ENCODE measurements around the gene COMMD6. TPM values are rescaled to one million over a fixed set of nuclear protein-coding genes. Genes with fewer than 3 reads are reported as not detected.

Gene COMMD6
- total and polyA plus RNA-seq, 2 donors (not counting 3 experiments of a cell fraction or from before 2014, with no cell fraction given), result 71.7 to 122 TPM

DNA sequence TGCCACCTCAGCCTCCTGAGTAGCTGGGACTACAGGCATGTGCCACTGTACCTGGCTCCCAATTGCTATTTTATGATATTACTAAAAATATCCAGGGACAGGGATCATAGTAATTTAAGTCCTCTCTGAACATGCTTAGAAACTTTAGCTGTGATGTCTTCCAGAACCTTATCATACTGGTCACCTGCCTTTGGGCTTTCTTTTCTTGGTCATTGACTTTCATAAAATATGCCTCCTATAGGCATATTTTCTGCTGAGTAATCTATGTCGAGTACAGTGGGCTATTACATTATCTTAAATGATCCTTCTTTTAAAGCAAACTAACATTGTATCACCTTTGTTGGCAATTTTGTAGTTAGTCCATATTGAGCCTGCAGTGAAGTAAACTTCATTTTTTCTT lies 18.2 kb upstream of the COMMD6 start:
- TF ChIP-seq JUN (IDR thresholded peaks at IDR 0.05; ENCODE audit: borderline replicate concordance, insufficient read depth, insufficient read length, low read depth) (no peak), POLR2AphosphoS5 (IDR thresholded peaks at IDR 0.05; ENCODE audit: insufficient read depth, low read depth, low read length) (no peak), GATA2 (IDR thresholded peaks at IDR 0.05; ENCODE audit: insufficient read depth, insufficient read length, low read depth, low read length) (no peak)
- TF ChIP-seq, protein P1, sequence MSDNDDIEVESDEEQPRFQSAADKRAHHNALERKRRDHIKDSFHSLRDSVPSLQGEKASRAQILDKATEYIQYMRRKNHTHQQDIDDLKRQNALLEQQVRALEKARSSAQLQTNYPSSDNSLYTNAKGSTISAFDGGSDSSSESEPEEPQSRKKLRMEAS (IDR thresholded peaks at IDR 0.05; ENCODE audit: insufficient read depth, insufficient read length), result no peak
- H3K27ac ChIP-seq (ENCODE audit: insufficient read depth, low read depth, low read length), result no peak overlapping the region
- no peak overlapping the region for H3K4me2 ChIP-seq (ENCODE audit: insufficient read depth, low read length)
- H3K9me3 ChIP-seq (replicated peaks; ENCODE audit: control insufficient read depth, insufficient read depth, low read length), result no peaks in the 10 kb centered on the region
- FAIRE-seq, result no peak
- no peak overlapping the region for H3K9ac ChIP-seq (replicated peaks; ENCODE audit: extremely low read depth, insufficient read depth, low read length)
- H3K79me2 ChIP-seq (ENCODE audit: control insufficient read depth, insufficient read depth, low read length), result peaks cover 19% of the 10 kb centered on the region
- no peaks in the 10 kb centered on the region for H3K27me3 ChIP-seq (ENCODE audit: control insufficient read depth in 2 of 2, insufficient read depth in 2 of 2, low read length in 2 of 2)
- POLR2A ChIA-PET, result no interaction called here
- intact Hi-C loops (cut with micrococcal nuclease) (no loop called here), dilution Hi-C loops (cut with MboI; ENCODE audit: extremely low pct_ligation_motif_present, low sequenced_read_pairs) (no loop called here)
- DNase-seq (ENCODE audit: low read depth, low spot score), result no peak
- no peak overlapping the region for H3K4me3 ChIP-seq (replicated peaks in 1 of 3; ENCODE audit: insufficient read depth in 1 of 3, low read depth in 1 of 3, low read length in 3 of 3)
- no peak overlapping the region for H2AFZ ChIP-seq (ENCODE audit: low read depth, low read length)
- H3K36me3 ChIP-seq (ENCODE audit: control insufficient read depth in 2 of 2, extremely low read depth in 1 of 2, insufficient read depth in 2 of 2, low read length in 2 of 2), result peaks cover 0 to 5% of the 10 kb centered on the region in 2 experiments
- CTCF ChIA-PET, result no interaction called here
- no peaks in the 10 kb centered on the region for H3K4me1 ChIP-seq (ENCODE audit: control insufficient read depth, extremely low read depth, insufficient read depth, low read length)
- no peaks in the 10 kb centered on the region for H4K20me1 ChIP-seq (replicated peaks; ENCODE audit: control insufficient read depth, extremely low read depth, insufficient read depth, low read length)
- peaks cover 2% of the 10 kb centered on the region for H3K9me1 ChIP-seq (replicated peaks; ENCODE audit: control insufficient read depth, extremely low read depth, insufficient read depth, low read length)
- BruUV-seq (replicated peaks), result no TSS peak

- Histone ChIP-seq H3K4me2 (ENCODE audit: insufficient read depth, low read length) (no peak overlapping the region), H3K27ac (ENCODE audit: insufficient read depth, low read depth, low read length) (no peak overlapping the region), H3K9me1 (replicated peaks; ENCODE audit: control insufficient read depth, extremely low read depth, insufficient read depth, low read length) (peaks cover 2% of the 10 kb centered on the region), H3K79me2 (ENCODE audit: control insufficient read depth, insufficient read depth, low read length) (peaks cover 27% of the 10 kb centered on the region), H4K20me1 (replicated peaks; ENCODE audit: control insufficient read depth, extremely low read depth, insufficient read depth, low read length) (no peaks in the 10 kb centered on the region), H3K27me3 (ENCODE audit: control insufficient read depth in 2 of 2, insufficient read depth in 2 of 2, low read length in 2 of 2) (no peaks in the 10 kb centered on the region), H3K4me3 (replicated peaks in 1 of 3; ENCODE audit: insufficient read depth in 1 of 3, low read depth in 1 of 3, low read length in 3 of 3) (no peak overlapping the region), H3K9ac (replicated peaks; ENCODE audit: extremely low read depth, insufficient read depth, low read length) (no peak overlapping the region), H3K4me1 (ENCODE audit: control insufficient read depth, extremely low read depth, insufficient read depth, low read length) (peaks cover 6% of the 10 kb centered on the region), H3K9me3 (replicated peaks; ENCODE audit: control insufficient read depth, insufficient read depth, low read length) (no peaks in the 10 kb centered on the region), H2AFZ (ENCODE audit: low read depth, low read length) (no peak overlapping the region), H3K36me3 (ENCODE audit: control insufficient read depth in 2 of 2, extremely low read depth in 1 of 2, insufficient read depth in 2 of 2, low read length in 2 of 2) (no peaks in the 10 kb centered on the region)
- ChIA-PET CTCF (no interaction called here), POLR2A (no interaction called here)
- FAIRE-seq (no peak), DNase-seq (ENCODE audit: low read depth, low spot score) (no peak)
- TF ChIP-seq FOS (IDR thresholded peaks at IDR 0.05; ENCODE audit: borderline replicate concordance, insufficient read depth, low read length) (no peak), MYC (IDR thresholded peaks at IDR 0.05; ENCODE audit: low read depth, low read length) (no peak), JUN (IDR thresholded peaks at IDR 0.05; ENCODE audit: borderline replicate concordance, insufficient read depth, insufficient read length, low read depth) (no peak), POLR2AphosphoS5 (IDR thresholded peaks at IDR 0.05; ENCODE audit: insufficient read depth, low read depth, low read length) (no peak), CTCF (IDR thresholded peaks at IDR 0.05; ENCODE audit: extremely low read depth in 1 of 2, insufficient read depth in 1 of 2, low read depth in 1 of 2, low read length in 2 of 2) (no peak), EZH2 (IDR thresholded peaks at IDR 0.05; ENCODE audit: borderline replicate concordance, low read depth, low read length, severe bottlenecking) (no peak), POLR2A (IDR thresholded peaks at IDR 0.05; ENCODE audit: low read depth, low read length) (no peak), GATA2 (IDR thresholded peaks at IDR 0.05; ENCODE audit: insufficient read depth, insufficient read length, low read depth, low read length) (no peak)
- TF ChIP-seq, protein P1 (IDR thresholded peaks at IDR 0.05; ENCODE audit: insufficient read depth, insufficient read length), result no peak
- no TSS peak for BruUV-seq (replicated peaks)
- dilution Hi-C loops (cut with MboI; ENCODE audit: extremely low pct_ligation_motif_present, low sequenced_read_pairs), result no loop called here
- intact Hi-C loops (cut with micrococcal nuclease), result no loop called here
Observed at GRCh38 chr13:75554981-75555380, 17.3 kb upstream of the COMMD6 start.
